Osteoblast (primary cell): ENCODE measurements around the gene EPB42. TPM values are rescaled to one million over a fixed set of nuclear protein-coding genes. Genes with fewer than 3 reads are reported as not detected.

Experiments
- DNase-seq: peaks from one replicate; pipeline ENCODE4 v3.0.0; 2011; ENCODE audit warnings: low spot score, mixed read lengths; ENCODE audit not compliant: insufficient read length; ENCODE audit errors: missing footprints
- H2AFZ ChIP-seq: 2 replicates; pipeline ENCODE4 v1.6.0; 2011; ENCODE audit warnings: mild to moderate bottlenecking, low read length
- H3K27ac ChIP-seq: 2 replicates; pipeline ENCODE4 v1.5.1; 2011; ENCODE audit warnings: mild to moderate bottlenecking, low read depth, low read length, moderate library complexity
- H3K27me3 ChIP-seq: 2 replicates; pipeline ENCODE4 v1.6.0; 2012; ENCODE audit warnings: mild to moderate bottlenecking, control low read depth, inconsistent platforms, low read length, moderate library complexity; ENCODE audit not compliant: insufficient read depth
- H3K36me3 ChIP-seq: 2 replicates; pipeline ENCODE4 v1.5.1; 2011; ENCODE audit warnings: mild to moderate bottlenecking, low read length, control low read depth, moderate library complexity; ENCODE audit not compliant: insufficient read depth
- H3K4me1 ChIP-seq: 2 replicates; pipeline ENCODE4 v1.5.1; 2011; ENCODE audit warnings: mild to moderate bottlenecking, low read length, control low read depth, moderate library complexity; ENCODE audit not compliant: insufficient read depth
- H3K4me2 ChIP-seq: 2 replicates; pipeline ENCODE4 v1.6.0; 2011; ENCODE audit warnings: mild to moderate bottlenecking, low read length; ENCODE audit not compliant: insufficient read depth
- H3K4me3 ChIP-seq: fragments of 200-600 bp; sonication (generic); 3 replicates; pipeline ENCODE4 v1.5.1; 2012; ENCODE audit warnings: mild to moderate bottlenecking, low read length, inconsistent platforms; ENCODE audit not compliant: insufficient read depth
- H3K79me2 ChIP-seq: 2 replicates; pipeline ENCODE4 v1.6.0; 2012; ENCODE audit warnings: mild to moderate bottlenecking, low read length, control low read depth, inconsistent platforms; ENCODE audit not compliant: insufficient read depth
- H3K9me3 ChIP-seq: 2 replicates; pipeline ENCODE4 v1.5.1; 2011; ENCODE audit warnings: low read depth, low read length, control low read depth
- H4K20me1 ChIP-seq: 2 replicates; pipeline ENCODE4 v1.6.0; 2012; ENCODE audit warnings: mild to moderate bottlenecking, low read length, control low read depth; ENCODE audit not compliant: insufficient read depth
- total RNA-seq: library from RNA; depleted of rRNA; stranded (reverse); fragments of >200 nt; gene quantifications from 2 replicates; pipeline ENCODE4 v1.2.3, GENCODE V29; 2012
- TF ChIP-seq, protein P1 (sequence below): IDR thresholded peaks from 2 replicates; pipeline ENCODE4 v1.5.1; 2011; ENCODE audit warnings: mild to moderate bottlenecking, low read depth, low read length, moderate library complexity; ENCODE audit errors: extremely low read depth

EPB42 gene
- total RNA-seq, 1 donor, result not detected

DNA sequence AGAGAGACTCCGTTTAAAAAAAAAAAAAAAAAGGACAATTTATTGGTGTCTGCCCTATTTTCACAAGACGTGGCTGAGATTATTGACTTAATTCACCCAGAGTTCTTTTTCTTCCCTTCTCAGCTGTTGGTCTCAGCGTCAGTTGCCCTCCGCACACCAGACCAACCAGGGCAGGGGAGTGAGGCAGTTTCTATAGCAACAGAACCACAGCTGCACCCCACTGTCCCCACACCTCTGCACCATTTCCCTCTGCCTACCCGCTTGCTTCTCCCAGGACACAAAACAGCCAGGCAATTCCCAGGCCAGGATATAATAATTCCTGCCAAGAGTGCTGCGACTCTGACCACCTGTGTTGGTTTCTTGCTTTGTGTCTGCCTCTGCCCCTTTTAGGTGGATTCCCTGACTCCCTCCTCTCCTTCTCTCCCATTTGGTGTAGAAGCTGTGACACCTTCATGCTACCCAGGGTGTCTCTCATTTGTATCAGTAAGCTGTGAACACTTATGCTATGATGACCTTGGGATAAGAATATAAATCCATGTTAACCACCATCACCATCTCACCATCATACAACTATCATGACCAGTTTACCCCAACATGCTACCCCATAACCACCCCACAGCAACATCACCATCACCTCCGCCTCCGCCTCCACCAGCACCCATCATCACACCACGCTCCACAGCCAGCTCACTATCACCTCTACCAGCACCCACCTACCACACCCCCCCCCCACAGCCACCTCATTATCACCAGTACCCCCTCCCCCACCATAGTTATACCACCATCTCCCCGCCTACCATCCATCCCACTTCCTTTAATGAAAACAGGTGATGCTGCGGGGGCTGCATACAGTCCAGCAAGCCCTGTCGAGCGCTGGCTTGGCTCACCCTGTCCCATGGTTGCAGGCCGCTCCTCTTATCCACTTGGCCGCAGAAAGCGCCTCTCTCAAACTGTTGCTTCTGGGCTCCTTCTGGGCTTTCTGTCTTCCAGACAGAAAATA lies 589 bp downstream of the EPB42 start:
- H3K9me3 ChIP-seq, result no peaks in the 10 kb centered on the region
- H3K4me3 ChIP-seq, result no peak overlapping the region
- DNase-seq, result no peak
- H2AFZ ChIP-seq, result no peak overlapping the region
- H3K36me3 ChIP-seq, result no peaks in the 10 kb centered on the region
- no peaks in the 10 kb centered on the region for H3K79me2 ChIP-seq
- no peaks in the 10 kb centered on the region for H3K4me1 ChIP-seq
- TF ChIP-seq, protein P1, sequence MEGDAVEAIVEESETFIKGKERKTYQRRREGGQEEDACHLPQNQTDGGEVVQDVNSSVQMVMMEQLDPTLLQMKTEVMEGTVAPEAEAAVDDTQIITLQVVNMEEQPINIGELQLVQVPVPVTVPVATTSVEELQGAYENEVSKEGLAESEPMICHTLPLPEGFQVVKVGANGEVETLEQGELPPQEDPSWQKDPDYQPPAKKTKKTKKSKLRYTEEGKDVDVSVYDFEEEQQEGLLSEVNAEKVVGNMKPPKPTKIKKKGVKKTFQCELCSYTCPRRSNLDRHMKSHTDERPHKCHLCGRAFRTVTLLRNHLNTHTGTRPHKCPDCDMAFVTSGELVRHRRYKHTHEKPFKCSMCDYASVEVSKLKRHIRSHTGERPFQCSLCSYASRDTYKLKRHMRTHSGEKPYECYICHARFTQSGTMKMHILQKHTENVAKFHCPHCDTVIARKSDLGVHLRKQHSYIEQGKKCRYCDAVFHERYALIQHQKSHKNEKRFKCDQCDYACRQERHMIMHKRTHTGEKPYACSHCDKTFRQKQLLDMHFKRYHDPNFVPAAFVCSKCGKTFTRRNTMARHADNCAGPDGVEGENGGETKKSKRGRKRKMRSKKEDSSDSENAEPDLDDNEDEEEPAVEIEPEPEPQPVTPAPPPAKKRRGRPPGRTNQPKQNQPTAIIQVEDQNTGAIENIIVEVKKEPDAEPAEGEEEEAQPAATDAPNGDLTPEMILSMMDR, result no peak
- H3K27me3 ChIP-seq, result peaks cover 38% of the 10 kb centered on the region
- no peak overlapping the region for H3K27ac ChIP-seq
- H3K4me2 ChIP-seq, result no peak overlapping the region
- H4K20me1 ChIP-seq, result no peaks in the 10 kb centered on the region

DNA sequence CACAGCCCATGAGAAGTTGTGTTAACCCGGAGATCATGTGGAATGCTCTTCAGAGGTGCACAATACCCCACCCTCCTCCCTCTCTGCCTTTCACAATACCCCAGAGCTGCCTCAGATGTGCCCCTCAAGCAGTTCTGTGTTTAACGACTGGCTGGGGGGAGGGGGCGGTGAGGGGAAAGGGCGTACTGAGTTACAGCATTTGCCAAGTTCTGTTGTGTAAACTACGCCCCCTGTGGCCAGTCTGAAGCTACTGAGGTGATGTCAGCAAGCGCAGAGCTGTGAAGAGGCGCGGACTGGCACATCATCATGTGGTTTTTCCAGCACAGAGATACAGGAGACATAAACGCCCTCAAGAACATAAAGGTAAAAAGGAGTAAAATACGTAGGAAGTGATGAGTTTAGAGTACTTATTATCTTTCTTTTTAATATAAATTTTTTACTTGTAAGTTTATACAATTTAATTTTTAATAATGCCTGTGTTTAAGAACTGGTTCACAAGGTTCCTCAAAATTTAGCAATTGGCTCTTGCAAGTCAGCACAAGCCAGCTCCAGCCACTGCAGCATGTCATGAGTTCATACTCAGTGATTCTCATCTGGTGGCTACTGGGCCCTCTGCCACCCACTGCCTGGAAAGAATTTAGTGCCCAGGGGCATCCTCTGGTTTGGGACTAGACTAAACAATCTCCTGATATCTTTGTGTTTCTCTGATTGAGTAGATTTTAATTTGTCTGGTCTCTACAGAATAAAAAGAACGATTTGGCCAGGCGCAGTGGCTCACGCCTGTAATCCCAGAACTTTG lies 1.7 kb downstream of the EPB42 start:
- Histone ChIP-seq H3K4me3 (no peak overlapping the region), H3K4me2 (no peak overlapping the region), H3K79me2 (no peaks in the 10 kb centered on the region), H3K9me3 (no peaks in the 10 kb centered on the region), H3K27ac (no peak overlapping the region), H3K4me1 (no peaks in the 10 kb centered on the region), H4K20me1 (no peaks in the 10 kb centered on the region), H3K27me3 (peaks cover 34% of the 10 kb centered on the region), H3K36me3 (no peaks in the 10 kb centered on the region), H2AFZ (no peak overlapping the region)
- TF ChIP-seq, protein P1, result peak; percentile 40
- DNase-seq, result peak; percentile 79

DNA sequence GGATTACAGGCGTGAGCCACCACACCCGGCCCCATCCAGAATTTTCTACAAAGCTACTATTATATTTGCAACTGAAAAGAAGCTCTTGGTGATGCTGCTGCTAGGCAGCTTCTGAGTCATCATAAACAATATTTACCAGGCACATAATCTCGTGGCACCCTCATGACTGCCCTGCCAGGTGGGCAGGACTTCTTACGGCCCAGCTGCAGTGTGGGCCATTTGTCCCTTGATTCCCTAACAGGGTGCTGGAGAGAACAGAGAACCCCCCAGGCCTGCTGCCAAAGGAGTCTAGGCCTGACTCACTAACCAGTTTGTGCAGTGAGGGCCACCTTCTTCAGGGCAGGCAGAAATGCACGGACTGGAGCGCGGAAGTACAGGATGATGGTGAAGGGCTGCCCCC lies 4.9 kb downstream of the EPB42 start:
- Histone ChIP-seq H3K4me3 (no peak overlapping the region), H3K4me1 (no peaks in the 10 kb centered on the region), H3K79me2 (no peaks in the 10 kb centered on the region), H2AFZ (no peak overlapping the region), H4K20me1 (no peaks in the 10 kb centered on the region), H3K4me2 (no peak overlapping the region), H3K36me3 (no peaks in the 10 kb centered on the region), H3K9me3 (no peaks in the 10 kb centered on the region), H3K27me3 (peaks cover 26% of the 10 kb centered on the region), H3K27ac (no peak overlapping the region)
- no peak for DNase-seq
- TF ChIP-seq, protein P1, result no peak
